Endothelial cell (in vitro differentiated cells): ENCODE measurements around the gene PPP1R1B. TPM values are rescaled to one million over a fixed set of nuclear protein-coding genes. Genes with fewer than 3 reads are reported as not detected.

Source experiments
- DNase-seq: peaks from one replicate; pipeline ENCODE4 v3.0.0; 2021; ENCODE audit warnings: low spot score
- H3K27ac Mint-ChIP-seq: one replicate; pipeline ENCODE4 v1.8.0; 2021; ENCODE audit warnings: mixed read lengths, inconsistent platforms; ENCODE audit not compliant: unreplicated experiment
- H3K27me3 Mint-ChIP-seq: one replicate; pipeline ENCODE4 v1.8.0; 2021; ENCODE audit warnings: mild to moderate bottlenecking, moderate library complexity, mixed read lengths, inconsistent platforms; ENCODE audit not compliant: unreplicated experiment
- H3K36me3 Mint-ChIP-seq: one replicate; pipeline ENCODE4 v1.8.0; 2021; ENCODE audit warnings: mild to moderate bottlenecking, low read depth, mixed read lengths, inconsistent platforms; ENCODE audit not compliant: unreplicated experiment
- H3K4me1 Mint-ChIP-seq: one replicate; pipeline ENCODE4 v1.8.0; 2021; ENCODE audit warnings: mild to moderate bottlenecking, mixed read lengths, inconsistent platforms; ENCODE audit not compliant: unreplicated experiment
- H3K4me3 Mint-ChIP-seq: one replicate; pipeline ENCODE4 v1.8.0; 2021; ENCODE audit warnings: mild to moderate bottlenecking, mixed read lengths, inconsistent platforms; ENCODE audit not compliant: unreplicated experiment
- H3K9me3 Mint-ChIP-seq: one replicate; pipeline ENCODE4 v1.8.0; 2021; ENCODE audit warnings: mixed read lengths, inconsistent platforms; ENCODE audit not compliant: unreplicated experiment
- CTCF ChIP-seq: fragments of 200-600 bp; sonication (generic); IDR thresholded peaks from one replicate; pipeline ENCODE4 v1.5.0; 2021; ENCODE audit warnings: antibody characterized with exemption; ENCODE audit not compliant: unreplicated experiment
- total RNA-seq: library from RNA; stranded (reverse); fragmentation: NEBNext Ultra II Directional; extraction: Animal tissue kit (Norgen Biotek cat#: 25700); gene quantifications from one replicate; pipeline ENCODE4 v1.2.1, GENCODE V29; 2021; ENCODE audit not compliant: unreplicated experiment

PPP1R1B gene
- total RNA-seq, 1 donor from 2014 or later = not detected

- H3K36me3 Mint-ChIP-seq = peaks cover 9% of the 10 kb centered on the region
- H3K9me3 Mint-ChIP-seq = no peaks in the 10 kb centered on the region
- DNase-seq = peak; percentile 83
- peak overlapping the region; percentile 56 for H3K4me3 Mint-ChIP-seq
- peak; percentile 74 for TF ChIP-seq CTCF
- H3K27ac Mint-ChIP-seq = no peak overlapping the region
- H3K4me1 Mint-ChIP-seq = peaks cover 29% of the 10 kb centered on the region
- H3K27me3 Mint-ChIP-seq = peaks cover 7% of the 10 kb centered on the region
These were observed 27.0 kb downstream of the PPP1R1B start for GRCh38 chr17:39653662-39654331.

GRCh38 chr17:39655105-39655504 lies 28.4 kb downstream of the PPP1R1B start:
- peak overlapping the region; percentile 62 for H3K4me3 Mint-ChIP-seq
- H3K27ac Mint-ChIP-seq = peak overlapping the region; percentile 18
- no peak for DNase-seq
- peaks cover 27% of the 10 kb centered on the region for H3K4me1 Mint-ChIP-seq
- peaks cover 7% of the 10 kb centered on the region for H3K27me3 Mint-ChIP-seq
- H3K36me3 Mint-ChIP-seq = peaks cover 7% of the 10 kb centered on the region
- no peaks in the 10 kb centered on the region for H3K9me3 Mint-ChIP-seq
- no peak for TF ChIP-seq CTCF

GRCh38 chr17:39658346-39658745 lies 31.6 kb downstream of the PPP1R1B start:
- no peak overlapping the region for H3K27ac Mint-ChIP-seq
- DNase-seq = no peak
- TF ChIP-seq CTCF = no peak

GRCh38 chr17:39658760-39659159 lies 32.0 kb downstream of the PPP1R1B start:
- Mint-ChIP-seq H3K4me3 (no peak overlapping the region), H3K9me3 (no peaks in the 10 kb centered on the region), H3K36me3 (peaks cover 12% of the 10 kb centered on the region), H3K27ac (no peak overlapping the region), H3K27me3 (peaks cover 7% of the 10 kb centered on the region), H3K4me1 (peaks cover 11% of the 10 kb centered on the region)
- DNase-seq = no peak
- no peak for TF ChIP-seq CTCF

More at GRCh38 chr17:39658346-39658745, 31.6 kb downstream of the PPP1R1B start:
- H3K9me3 Mint-ChIP-seq = no peaks in the 10 kb centered on the region
- peaks cover 7% of the 10 kb centered on the region for H3K27me3 Mint-ChIP-seq
- H3K4me3 Mint-ChIP-seq = no peak overlapping the region
- peaks cover 14% of the 10 kb centered on the region for H3K4me1 Mint-ChIP-seq
- H3K36me3 Mint-ChIP-seq = peaks cover 12% of the 10 kb centered on the region

- no peak for DNase-seq
- peaks cover 12% of the 10 kb centered on the region for H3K36me3 Mint-ChIP-seq
- H3K9me3 Mint-ChIP-seq = no peaks in the 10 kb centered on the region
- H3K4me1 Mint-ChIP-seq = peaks cover 7% of the 10 kb centered on the region
- no peak overlapping the region for H3K27ac Mint-ChIP-seq
- H3K27me3 Mint-ChIP-seq = peaks cover 8% of the 10 kb centered on the region
- no peak overlapping the region for H3K4me3 Mint-ChIP-seq
- no peak for TF ChIP-seq CTCF
These were observed 32.7 kb downstream of the PPP1R1B start for GRCh38 chr17:39659279-39660010.
